HG03175 (cell line): Measurements from ENCODE around the gene SORCS2.

Experiments used
- ATAC-seq: cut with Tn5 transposase; IDR thresholded peaks from one replicate; pipeline ENCODE4 v1.9.1; 2021; ENCODE audit warnings: mild to moderate bottlenecking, moderate library complexity; ENCODE audit not compliant: unreplicated experiment

The SORCS2 gene

GRCh38 chr4:7790023-7790422 is 597.7 kb downstream of the SORCS2 start:
- no peak for ATAC-seq

- no peak for ATAC-seq
Measured at GRCh38 chr4:7790999-7791398, 598.7 kb downstream of the SORCS2 start.
